Activated CD8-positive, alpha-beta memory T cell treated with anti-CD3 and anti-CD28 coated beads for 48 hours (primary cell): Measurements from ENCODE around the gene FUT6.
"Not testable (repeated sequence)": the region's sequence is repeated elsewhere in the genome, so short reads cannot be mapped to it uniquely, and the experiment has no call there.

Experiments
- DNase-seq, 3 experiments: peaks; one replicate each; pipeline ENCODE4 v3.0.0-alpha.2; 2020; ENCODE audit warnings: low read depth in 2 of 3, low spot score in 2 of 3

FUT6 gene

DNA sequence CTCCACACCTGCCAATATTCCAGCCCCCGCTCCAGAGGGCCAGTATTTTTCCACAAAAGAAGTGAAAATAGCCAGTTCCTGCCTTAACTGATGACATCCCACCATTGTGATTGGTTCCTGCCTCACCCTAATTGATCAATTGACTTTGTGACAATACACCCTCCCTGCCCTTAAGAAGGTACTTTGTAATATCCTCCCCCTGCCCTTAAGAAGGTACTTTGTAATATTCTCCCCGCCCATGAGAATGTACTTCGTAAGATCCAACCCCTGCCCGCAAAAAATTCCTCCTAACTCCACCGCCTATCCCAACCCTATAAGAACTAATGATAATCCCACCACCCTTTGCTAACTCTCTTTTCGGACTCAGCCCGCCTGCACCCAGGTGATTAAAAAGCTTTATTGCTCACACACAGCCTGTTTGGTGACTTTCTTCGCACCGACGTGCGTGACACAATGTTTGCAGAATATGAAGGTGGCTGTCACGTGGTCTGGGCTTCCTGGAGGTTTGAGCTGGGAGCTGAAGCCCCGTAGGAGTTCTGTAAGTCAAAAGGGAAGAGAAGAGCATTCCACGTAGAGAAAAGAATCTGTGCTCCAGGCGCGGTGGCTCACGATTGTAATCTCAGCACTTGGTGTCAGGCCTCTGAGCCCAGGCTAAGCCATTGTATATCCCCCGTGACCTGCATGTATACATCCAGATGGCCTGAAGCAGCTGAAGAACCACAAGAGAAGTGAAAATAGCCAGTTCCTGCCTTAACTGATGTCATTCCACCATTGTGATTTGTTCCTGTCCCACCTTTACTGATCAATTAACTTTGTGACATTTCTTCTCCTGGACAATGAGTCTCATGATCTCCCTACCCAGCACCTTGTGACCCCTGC is 17.9 kb upstream of the FUT6 start:
- no peak for DNase-seq

DNA sequence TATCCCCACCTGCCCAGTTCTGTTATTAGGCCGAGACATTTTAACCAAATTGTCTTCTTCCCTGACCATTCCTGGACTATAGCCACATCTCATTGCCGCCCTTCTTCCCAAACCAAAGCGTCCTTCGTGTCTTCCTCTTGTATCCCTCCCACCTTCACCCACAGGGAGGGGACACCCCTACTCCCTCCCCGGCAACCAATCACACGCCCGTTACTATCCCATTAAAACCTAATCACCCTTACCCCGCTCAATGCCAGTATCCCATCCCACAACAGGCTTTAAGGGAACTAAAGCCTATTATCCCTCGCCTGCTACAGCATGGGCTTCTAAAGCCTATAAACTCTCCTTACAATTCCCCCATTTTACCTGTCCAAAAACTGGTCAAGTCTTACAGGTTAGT is 15.6 kb upstream of the FUT6 start:
- DNase-seq, result not testable (repeated sequence)

DNA sequence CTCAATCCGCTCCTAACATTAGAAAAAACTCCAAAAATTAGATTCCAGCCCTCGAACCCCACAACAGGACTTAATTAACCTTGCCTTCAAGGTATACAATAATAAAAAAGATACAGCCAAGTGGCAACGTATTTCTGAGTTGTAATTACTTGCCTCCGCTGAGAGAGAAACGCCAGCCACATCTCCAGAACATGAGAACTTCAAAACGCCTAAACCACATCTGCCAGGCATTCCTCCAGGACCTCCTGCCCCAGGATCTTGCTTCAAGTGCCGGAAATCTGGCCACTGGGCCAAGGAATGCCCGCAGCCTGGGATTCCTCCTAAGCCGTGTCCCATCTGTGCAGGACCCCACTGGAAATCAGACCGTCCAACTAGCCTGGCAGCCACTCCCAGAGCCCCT is 14.6 kb upstream of the FUT6 start:
- not testable (repeated sequence) for DNase-seq

DNA sequence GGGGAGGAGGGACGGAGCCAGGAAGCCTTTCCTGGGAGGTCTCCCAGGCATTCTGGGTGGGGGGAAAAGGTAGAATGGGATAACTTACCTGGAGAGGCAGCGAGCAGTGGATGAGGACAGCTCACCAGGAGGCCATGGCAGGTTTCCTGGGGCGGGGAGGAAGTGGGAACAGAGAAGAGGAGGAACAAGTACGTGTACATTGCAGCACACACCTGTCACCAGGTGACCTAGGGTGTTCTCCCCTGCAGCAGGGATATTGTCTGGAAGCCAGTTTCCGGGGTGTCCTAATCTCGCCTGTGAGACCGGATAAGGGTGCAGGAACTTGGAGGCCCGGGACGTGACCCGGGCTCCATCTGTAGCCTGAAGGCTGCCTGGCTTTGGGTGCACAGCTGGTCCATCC is 11.8 kb upstream of the FUT6 start, which contains the start of gene FUT3:
Gene FUT3, minus strand, starts transcription at position 148 of the 400 bp plus-strand sequence.
- no peak for DNase-seq

DNA sequence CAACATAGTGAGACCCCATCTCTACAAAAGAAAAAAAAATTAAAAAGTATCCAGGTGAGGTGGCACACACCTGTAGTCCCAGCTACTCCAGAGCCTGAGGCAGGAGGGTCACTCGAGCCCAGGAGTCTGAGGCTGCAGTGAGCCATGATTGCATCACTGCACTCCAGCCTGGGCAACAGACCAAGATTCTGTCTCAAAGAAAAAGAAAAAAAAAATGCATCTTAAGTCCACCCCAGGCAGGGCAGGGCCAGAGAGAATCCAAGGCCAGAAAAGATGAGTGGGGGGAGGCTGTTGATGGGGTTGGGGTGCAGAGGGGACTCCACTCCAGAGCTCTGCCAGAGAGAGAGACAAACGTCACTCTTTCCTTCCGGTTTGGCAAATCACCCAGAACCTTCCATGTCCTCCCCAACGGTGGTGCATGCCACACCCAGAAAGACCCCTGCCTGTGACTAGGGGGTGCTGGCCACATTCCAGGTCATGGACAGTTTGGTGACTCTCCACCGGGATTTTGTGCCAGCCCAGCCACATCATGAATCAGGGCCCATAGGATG is 11.3 kb upstream of the FUT6 start:
- DNase-seq, result no peak

DNA sequence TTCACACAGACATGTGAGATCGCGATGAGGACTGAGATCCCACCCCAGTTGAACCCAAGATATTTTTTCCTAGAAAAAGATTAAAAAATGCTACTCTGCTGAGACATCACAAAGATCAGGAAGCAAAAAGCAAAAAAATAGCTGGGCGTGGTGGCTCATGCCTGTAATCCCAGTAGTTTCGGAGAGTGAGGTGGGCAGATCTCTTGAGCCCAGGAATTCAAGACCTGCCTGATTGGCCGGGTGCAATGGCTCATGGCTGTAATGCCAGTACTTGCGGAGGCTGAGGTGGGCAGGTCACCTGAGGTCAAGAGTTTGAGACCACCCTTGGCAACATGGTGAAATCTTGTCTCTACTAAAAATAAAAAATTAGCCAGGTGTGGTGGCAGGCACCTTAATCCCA is 10.7 kb upstream of the FUT6 start:
- no peak for DNase-seq

DNA sequence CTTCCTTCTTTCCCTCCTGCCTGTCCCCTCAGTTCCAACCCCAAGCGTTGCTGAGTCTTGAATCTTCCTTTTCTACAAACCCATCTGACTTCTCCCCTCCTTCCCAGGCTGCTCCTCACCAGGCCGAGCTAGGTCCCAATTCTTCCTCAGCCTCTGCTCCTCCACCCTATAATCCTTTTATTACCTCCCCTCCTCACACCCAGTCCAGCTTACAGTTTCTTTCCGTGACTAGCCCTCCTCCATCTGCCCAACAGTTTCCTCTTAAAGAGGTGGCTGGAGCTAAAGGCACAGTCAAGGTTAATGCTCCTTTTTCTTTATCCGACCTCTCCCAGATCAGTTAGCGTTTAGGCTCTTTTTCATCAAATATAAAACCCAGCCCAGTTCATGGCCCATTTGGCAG is 9.1 kb upstream of the FUT6 start:
- not testable (repeated sequence) for DNase-seq

DNA sequence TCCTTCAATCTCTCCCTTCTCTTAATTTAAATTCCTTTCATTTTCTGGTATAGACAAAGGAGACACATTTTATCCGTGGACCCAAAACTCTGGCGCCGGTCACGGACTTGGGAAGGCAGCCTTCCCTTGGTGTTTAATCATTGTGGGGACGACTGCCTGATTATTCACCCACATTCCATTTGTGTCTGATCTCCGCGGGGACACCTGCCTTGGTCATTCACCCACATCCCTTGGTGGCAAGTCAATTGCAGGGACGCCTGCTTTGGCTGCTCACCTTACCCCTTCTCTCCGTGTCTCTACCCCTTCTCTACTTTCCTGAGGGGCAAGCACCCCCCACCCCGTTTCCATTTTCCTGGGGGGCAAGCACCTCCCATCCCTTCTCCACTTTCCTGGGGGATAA is 8.3 kb upstream of the FUT6 start:
- DNase-seq, result not testable (repeated sequence)

DNA sequence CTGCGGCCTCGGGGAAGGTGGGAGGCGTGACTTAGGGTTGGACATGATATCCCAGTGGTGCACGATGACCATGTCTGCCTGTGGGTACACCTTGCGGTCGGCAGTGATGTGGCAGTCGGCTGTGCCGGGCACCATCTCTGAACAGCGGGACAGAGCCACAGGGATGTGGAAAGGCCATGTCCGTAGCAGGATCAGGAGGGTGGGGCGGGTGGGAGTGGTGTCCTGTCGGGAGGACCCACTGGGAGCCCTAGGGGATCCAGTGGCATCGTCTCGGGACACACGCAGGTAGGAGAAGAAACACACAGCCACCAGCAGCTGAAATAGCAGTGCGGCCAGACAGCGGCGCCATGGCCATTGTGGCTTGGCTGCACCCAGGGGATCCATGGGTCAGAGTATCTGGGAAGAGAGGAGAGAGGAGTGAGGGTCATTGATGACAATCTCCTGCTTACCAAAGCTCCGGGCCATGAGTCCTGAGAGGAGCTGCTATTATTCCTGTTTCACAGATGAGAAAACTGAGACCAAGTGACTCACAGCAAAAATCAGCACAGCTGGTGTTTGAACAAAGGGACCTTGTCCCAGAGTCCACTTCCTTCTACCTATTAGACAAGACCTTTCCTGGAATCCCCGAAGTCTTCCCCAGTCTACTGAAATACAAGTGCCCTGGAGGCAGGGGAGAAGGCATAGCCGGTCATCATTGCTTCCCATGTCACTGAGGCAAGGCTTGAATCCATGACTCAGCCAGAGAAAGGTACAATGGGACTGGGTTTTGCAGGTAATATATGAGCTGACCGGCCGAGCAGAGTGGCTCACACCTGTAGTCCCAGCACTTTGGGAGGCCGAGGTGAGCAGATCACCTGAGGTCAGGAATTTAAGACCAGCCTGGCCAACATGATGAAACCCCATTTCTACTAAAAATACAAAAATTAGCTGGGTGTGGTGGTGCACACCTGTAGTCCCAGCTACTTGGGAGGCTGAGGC is 5.2 kb upstream of the FUT6 start:
- DNase-seq, result no peak

DNA sequence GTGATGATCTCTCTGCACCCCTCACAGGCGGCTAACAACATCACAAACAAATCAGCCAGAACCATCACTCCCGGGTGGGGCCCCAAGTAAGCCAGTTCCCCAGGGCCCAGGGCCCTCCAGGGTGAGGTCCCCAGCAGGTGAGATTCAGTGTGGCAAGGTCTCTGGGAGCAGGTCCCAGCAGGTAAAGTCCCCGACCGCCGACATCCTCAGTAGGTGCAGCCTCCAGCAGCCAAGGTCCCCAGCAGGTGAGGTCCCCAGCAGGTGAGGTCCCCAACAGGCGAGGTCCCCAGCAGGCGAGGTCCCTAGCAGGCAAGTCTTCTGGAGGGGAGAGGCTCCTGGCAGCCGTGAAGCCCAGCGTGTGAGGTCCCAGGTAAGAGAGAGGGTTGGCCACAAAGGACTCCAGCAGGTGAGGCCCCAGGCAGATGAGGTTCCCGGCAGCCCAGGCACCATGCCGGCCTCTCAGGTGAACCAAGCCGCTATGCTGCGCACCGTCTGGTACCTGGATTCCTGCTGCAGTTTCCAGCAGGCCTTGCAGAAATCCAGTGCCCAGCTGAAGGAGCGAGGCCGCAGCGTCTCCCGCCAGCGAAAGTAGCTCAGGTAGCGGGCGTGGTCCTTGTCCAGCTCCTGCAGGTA is 3.9 kb upstream of the FUT6 start:
- no peak for DNase-seq

DNA sequence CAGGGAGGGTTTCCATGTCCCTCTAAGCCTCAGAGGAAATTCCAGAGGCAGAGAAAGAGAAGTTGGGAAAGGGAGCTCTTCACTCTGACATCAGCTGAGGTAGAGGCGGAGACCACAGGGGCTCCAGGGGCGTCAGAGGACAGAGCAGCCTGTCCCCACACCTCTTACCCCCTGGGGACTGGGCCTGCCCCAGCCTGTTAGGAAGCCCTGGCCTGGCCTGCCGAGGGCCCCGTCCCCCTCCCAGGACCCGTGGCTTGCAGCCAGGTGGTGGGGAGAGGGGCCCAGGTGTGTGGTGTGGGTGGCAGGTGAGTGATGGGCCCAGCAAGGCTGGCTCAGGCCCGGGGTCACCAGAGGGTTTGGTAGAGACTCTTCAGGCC is 2.2 kb upstream of the FUT6 start:
- not testable (repeated sequence) for DNase-seq

DNA sequence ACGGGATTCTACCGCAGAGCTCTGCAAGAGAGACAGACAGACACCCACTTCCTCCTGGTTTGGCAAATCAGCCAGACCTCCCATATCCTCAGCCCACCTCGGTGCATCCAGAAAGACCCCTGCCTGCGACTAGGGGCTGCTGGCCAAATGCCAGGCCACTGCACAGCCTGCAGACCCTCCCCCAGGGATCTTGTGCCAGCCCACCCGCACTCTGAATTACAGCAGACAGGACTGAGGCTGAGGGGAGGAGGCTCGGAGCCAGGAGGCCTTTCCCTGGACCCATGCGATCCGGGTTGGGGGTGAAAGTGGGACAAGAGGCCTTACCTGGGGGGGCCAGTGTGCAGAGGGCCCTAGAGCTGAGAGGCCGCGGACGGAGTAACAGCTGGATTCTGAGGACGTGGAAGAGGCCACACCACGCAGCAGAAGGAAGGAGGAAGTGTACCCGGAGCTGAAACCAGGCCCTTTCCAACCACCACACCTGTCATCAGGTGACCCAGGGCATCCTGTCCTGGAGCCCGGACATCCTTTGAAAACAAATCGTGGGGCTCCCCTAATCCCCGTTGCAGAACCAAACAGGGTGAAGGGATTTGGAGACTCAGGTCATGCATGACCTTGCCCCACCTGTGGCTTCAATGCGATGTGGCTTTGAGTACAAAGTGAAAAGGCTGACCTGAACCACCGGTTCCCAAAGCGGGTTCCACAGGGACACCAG is 993 bp downstream of the FUT6 start:
- DNase-seq, result no peak

DNA sequence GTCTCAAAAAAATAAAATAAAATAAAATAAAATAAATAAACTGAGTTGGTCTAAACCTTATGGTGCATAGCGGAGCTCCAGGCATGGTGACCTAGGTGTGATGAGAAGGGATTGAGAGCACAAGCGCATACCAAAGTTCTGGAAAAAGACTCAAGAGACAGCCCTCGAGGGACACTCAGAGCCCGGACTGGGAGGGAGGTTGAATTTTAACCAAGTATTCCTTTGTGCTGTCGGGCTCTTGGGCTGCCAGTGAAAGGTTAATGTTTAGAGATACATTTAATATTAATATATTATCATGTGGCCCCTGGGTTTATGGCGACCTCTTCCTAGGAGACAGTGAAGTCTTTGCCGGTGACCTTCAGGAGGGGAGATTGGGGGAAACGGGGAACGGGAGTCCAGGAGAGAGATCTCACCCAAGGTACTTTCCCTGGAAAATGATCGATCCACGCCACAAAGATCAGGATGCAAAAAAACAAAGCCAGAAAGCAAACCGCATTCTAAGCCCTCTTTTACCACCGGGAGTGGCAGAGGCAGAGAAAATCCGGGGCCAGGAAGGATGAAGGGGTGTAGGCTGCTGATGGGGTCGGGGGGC is 1.6 kb downstream of the FUT6 start:
- DNase-seq, result no peak

DNA sequence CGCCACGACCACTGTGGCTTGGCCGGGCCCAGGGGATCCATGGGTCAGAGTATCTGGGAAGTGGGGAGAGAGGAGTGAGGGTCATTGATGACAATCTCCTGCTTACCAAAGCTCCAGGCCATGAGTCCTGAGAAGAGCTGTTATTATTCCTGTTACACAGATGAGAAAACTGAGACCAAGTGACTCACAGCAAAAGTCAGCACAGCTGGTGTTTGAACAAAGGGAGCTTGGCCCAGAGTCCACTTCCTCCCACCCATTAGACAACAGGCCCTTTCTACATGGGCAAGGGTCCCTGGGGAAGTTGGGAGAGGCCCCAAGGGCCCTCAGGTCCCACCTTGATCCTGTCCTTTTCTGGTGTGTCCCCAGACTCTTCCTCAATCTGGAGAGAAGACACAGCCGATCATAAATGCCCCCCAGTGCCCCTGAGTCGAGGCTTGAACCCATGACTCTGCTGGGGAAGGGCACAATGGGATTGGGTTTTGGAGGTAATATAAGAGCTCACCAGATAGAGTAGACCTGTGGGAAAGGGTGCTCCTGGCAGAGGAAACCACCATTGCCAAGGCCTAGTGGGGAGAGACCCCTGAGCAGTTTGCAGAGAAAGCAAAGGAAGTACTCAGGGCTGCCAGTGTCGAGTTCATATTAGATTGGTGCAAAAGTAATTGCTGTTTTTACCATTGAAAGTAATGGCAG is 6.8 kb downstream of the FUT6 start:
- DNase-seq, result no peak

DNA sequence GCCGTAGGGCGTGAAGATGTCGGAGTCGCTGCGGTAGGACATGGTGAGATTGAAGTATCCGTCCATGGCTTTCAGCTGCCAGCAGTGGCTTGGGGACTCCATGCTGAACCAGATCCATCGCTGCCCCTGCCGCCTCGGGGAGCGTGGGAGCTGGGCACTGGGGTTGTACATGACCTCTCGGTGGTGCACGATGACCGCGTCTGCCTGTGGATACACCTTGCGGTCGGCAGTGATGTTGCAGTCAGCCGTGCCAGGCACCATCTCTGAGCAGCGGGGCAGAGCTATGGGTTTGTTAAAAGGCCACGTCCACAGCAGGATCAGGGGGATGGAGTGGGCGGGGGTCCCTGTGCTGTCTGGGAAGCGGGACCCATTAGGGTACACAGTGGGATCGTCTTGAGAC is 7.4 kb downstream of the FUT6 start:
- DNase-seq, result no peak

DNA sequence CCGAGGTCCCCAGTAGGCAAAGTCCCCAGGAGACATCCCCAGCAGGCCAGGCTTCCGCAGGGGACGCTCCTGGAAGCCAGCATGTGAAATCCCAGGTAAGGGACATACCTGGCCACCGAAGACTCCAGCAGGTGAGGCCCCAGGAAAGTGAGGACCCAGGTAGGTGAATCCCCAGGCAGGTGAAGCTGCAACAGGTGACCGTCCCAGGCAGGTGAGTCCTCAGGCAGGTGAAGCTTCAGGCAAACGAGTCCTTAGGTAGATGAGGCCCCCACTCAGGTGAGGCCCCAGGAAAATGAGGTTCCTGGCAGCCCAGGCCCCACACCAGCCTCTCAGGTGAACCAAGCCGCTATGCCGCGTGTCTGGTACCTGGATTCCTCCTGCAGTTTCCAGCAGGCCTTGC is 8.3 kb downstream of the FUT6 start:
- DNase-seq, result no peak

DNA sequence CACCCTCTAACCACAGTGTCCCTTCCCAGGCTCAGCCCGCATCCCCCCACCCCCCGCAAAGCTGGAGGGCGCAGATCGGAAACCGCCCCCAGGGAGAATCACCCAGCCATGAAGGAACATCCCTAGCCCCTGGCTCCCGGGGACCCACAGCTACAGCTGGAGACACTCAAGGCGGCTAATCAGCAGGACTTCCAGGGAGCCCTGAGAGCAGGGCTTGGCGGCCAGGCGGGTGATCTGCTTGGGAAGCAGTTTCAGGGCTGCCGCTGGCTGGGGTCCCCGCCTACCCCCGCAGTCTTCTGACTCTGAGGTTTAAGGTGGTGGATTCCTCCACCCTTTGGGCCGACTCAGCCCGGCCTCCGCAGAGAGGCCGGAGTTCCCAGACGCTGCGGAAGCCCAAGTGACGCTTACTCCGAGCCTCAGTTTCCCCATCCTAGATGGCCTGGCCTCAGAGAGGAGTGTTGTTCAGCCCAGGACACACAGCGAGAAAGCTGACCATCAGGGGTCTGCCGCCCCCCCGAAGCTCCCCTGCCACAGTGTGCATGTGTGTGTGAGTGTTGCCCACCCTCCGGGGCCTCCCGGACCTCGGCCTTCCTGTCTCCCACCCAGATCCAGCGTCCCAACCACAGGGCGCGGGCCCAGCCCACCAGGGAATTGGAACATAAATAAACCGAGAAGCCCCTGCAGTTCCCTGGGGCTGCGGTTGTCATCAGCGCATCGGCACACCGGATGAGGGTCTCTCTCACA is 9.8 kb downstream of the FUT6 start:
- no peak for DNase-seq

DNA sequence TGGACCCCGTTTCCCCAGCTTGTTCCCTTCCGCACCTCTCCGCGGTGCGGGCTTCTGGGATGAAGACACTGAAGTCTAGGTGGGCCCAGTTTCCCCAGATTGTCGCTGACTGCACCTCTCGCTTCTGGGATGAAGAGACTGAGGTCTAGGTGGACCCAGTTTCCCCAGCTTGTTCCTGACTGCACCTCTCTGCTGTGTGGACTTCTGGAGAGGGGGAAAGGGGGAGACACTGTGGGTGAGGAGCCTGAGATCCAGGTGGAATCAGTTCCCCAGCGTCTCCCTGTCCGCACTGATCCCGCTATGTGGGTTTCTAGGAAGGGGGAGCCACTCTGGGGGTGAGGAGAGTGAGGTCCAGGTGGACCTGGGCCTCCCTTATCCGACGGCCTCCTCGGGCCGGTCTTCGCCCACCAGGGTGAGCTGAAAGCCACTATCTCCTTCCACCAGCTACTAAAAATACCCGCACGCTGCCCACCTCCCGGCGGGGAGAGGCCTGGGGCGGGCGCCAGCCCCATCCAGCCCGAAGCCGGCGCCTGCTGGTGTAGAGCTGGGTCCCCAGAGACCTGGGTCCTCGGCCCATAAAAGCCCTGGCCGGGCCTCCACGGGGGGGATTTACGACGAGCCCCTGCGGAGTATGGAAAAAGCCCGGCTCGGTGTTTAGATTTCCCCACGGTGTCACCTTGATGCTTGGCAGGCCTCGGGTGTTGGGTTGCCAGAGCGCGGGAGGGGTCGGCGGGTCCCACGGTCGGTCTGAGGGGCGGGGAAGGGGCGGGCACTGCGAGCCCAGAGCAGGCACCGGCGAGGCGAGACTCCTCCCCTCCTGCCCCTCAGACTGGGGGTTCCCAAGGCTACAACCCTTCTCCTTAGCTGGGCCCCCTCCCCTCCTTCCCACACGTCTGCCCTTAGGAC is 10.6 kb downstream of the FUT6 start:
- DNase-seq, result no peak
